Osteocyte (in vitro differentiated cells): ENCODE measurements around the gene WDR27. TPM values are rescaled to one million over a fixed set of nuclear protein-coding genes. Genes with fewer than 3 reads are reported as not detected.
"Not testable (repeated sequence)": the region's sequence is repeated elsewhere in the genome, so short reads cannot be mapped to it uniquely, and the experiment has no call there.

Experiments
- DNase-seq: peaks from one replicate; pipeline ENCODE4 v3.0.0; 2021; ENCODE audit warnings: mixed read lengths; ENCODE audit not compliant: unreplicated experiment; ENCODE audit errors: extremely low spot score
- H3K27ac Mint-ChIP-seq: one replicate; pipeline ENCODE4 v1.8.0; 2021; ENCODE audit warnings: mild to moderate bottlenecking, mixed read lengths; ENCODE audit not compliant: unreplicated experiment
- H3K27me3 Mint-ChIP-seq: one replicate; pipeline ENCODE4 v1.8.0; 2021; ENCODE audit warnings: mixed read lengths; ENCODE audit not compliant: unreplicated experiment
- H3K36me3 Mint-ChIP-seq: one replicate; pipeline ENCODE4 v1.8.0; 2021; ENCODE audit warnings: mixed read lengths; ENCODE audit not compliant: unreplicated experiment
- H3K4me1 Mint-ChIP-seq: one replicate; pipeline ENCODE4 v1.8.0; 2021; ENCODE audit warnings: mixed read lengths; ENCODE audit not compliant: unreplicated experiment
- H3K4me3 Mint-ChIP-seq: one replicate; pipeline ENCODE4 v1.8.0; 2021; ENCODE audit warnings: mild to moderate bottlenecking, moderate library complexity, mixed read lengths; ENCODE audit not compliant: unreplicated experiment
- H3K9me3 Mint-ChIP-seq: one replicate; pipeline ENCODE4 v1.8.0; 2021; ENCODE audit warnings: mixed read lengths; ENCODE audit not compliant: unreplicated experiment
- total RNA-seq: library from RNA; stranded (reverse); gene quantifications from 2 replicates; pipeline ENCODE4 v1.2.1, GENCODE V29; 2021
- TF ChIP-seq, protein P1 (sequence below): fragments of 200-600 bp; sonication (generic); IDR thresholded peaks from 2 replicates; pipeline ENCODE4 v1.5.0; 2021; ENCODE audit warnings: antibody characterized with exemption, mild to moderate bottlenecking, moderate library complexity

WDR27 gene
- total RNA-seq, 1 donor from 2014 or later, result 37.4 TPM

DNA sequence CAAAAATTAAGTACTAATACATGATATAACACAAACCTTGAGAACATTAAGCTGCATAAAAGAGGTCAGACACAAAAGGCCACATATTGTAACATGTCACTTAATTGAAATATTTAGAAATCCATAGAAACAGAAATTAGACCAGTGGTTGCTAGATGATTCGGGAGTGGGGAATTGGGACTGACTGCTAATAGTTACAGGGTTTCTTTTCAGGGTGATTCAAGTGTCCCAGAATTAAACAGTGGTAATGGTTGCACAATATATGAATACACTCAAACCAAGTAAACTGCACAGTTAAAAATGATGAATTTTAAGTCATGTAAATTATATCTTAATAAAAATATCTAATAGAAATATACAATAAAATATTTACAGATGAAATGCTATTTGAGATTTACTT is 174.5 kb downstream of the WDR27 start:
- Mint-ChIP-seq H3K9me3 (peaks cover under 1% of the 10 kb centered on the region), H3K27ac (no peak overlapping the region), H3K36me3 (no peaks in the 10 kb centered on the region), H3K4me1 (peaks cover 3% of the 10 kb centered on the region), H3K27me3 (no peaks in the 10 kb centered on the region), H3K4me3 (no peak overlapping the region)
- DNase-seq, result no peak
- TF ChIP-seq, protein P1, sequence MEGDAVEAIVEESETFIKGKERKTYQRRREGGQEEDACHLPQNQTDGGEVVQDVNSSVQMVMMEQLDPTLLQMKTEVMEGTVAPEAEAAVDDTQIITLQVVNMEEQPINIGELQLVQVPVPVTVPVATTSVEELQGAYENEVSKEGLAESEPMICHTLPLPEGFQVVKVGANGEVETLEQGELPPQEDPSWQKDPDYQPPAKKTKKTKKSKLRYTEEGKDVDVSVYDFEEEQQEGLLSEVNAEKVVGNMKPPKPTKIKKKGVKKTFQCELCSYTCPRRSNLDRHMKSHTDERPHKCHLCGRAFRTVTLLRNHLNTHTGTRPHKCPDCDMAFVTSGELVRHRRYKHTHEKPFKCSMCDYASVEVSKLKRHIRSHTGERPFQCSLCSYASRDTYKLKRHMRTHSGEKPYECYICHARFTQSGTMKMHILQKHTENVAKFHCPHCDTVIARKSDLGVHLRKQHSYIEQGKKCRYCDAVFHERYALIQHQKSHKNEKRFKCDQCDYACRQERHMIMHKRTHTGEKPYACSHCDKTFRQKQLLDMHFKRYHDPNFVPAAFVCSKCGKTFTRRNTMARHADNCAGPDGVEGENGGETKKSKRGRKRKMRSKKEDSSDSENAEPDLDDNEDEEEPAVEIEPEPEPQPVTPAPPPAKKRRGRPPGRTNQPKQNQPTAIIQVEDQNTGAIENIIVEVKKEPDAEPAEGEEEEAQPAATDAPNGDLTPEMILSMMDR, result no peak

DNA sequence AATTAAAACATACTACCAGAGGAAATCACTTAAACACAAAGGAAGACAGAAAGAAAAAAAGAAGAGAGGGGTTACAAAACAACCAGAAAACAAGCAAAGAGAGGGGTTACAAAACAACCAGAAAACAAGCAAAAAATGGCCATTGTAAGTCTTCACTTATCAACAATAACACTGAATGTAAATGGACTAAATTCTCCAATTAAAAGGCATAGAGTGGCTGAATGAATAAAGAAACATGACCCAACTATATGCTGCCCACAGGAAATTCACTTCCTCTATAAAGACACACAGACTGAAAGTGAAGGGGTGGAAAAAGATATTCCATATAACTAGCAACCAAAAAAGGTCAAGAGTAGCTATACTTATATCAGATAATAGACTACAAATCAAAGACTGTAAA is 180.0 kb downstream of the WDR27 start:
- TF ChIP-seq, protein P1, result no peak
- H3K4me3 Mint-ChIP-seq, result no peak overlapping the region
- H3K27me3 Mint-ChIP-seq, result no peaks in the 10 kb centered on the region
- DNase-seq, result no peak
- peaks cover 20% of the 10 kb centered on the region for H3K9me3 Mint-ChIP-seq
- peaks cover 7% of the 10 kb centered on the region for H3K36me3 Mint-ChIP-seq
- no peaks in the 10 kb centered on the region for H3K4me1 Mint-ChIP-seq
- H3K27ac Mint-ChIP-seq, result no peak overlapping the region

GRCh38 chr6:169520104-169520503 is 181.7 kb downstream of the WDR27 start:
- Mint-ChIP-seq H3K4me3 (no peak overlapping the region), H3K4me1 (no peaks in the 10 kb centered on the region), H3K9me3 (peaks cover 20% of the 10 kb centered on the region), H3K36me3 (peaks cover 7% of the 10 kb centered on the region), H3K27ac (no peak overlapping the region), H3K27me3 (no peaks in the 10 kb centered on the region)
- TF ChIP-seq, protein P1, result peak; percentile 64
- DNase-seq, result no peak

DNA sequence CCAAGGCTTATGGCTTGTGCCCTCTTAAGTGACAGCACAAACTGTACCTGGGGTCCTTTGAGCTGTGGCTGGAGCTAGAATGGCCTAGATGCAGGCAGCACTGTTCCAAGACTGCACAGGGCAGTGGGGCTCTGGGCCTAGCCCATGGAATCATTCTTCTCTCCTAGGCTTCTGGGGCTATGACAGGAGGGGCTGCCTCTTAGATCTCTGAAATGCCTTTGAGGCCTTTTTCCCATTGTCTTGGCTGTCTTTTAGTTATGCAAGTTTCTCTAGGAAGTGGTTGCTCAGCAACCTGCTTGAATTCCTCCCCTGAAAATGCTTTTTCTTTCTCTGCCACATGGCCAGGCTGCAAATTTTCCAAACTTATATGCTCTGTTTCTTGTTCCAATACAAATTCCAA is 183.4 kb downstream of the WDR27 start:
- H3K4me1 Mint-ChIP-seq, result no peaks in the 10 kb centered on the region
- H3K4me3 Mint-ChIP-seq, result no peak overlapping the region
- H3K36me3 Mint-ChIP-seq, result peaks cover 7% of the 10 kb centered on the region
- peaks cover 20% of the 10 kb centered on the region for H3K9me3 Mint-ChIP-seq
- no peak overlapping the region for H3K27ac Mint-ChIP-seq
- DNase-seq, result no peak
- no peaks in the 10 kb centered on the region for H3K27me3 Mint-ChIP-seq
- TF ChIP-seq, protein P1, result no peak

DNA sequence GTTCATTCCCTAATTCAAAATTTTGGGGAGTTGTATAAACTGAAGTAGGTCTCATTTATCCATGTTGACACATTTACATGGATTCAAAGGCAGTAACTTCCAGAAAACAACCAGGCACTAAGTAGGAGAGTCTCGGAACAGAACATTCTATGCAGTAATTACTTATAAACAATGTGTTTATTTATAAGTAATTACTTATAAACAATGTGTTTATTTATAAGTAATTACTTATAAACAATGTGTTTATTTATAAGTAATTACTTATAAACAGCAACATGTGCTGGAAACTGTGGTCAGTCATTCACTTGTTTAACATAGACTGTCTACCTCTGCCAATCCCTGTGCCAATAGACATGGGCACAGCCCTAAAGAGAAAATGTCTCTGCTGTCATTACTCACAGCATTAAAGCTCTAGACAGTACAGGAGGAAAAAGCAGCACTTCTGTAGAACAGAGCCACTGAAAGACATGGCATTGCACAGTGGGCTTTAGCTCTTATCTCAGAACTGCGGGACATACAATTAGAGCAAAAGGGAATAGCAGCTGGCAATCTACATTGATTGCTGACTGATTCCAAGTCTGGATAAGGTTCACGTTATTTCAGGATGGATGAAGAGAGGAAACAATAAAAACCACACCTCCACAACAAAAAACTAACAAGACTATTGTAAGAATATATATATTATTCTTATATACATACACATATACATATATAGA is 188.2 kb downstream of the WDR27 start:
- no peak overlapping the region for H3K27ac Mint-ChIP-seq
- peaks cover 2% of the 10 kb centered on the region for H3K9me3 Mint-ChIP-seq

GRCh38 chr6:169511785-169512184 is 190.0 kb downstream of the WDR27 start:
- not testable (repeated sequence) for H3K4me1 Mint-ChIP-seq, DNase-seq

More for the DNA sequence above, 188.2 kb downstream of the WDR27 start:
- DNase-seq, result no peak
- Mint-ChIP-seq H3K27me3 (no peaks in the 10 kb centered on the region), H3K36me3 (peaks cover 2% of the 10 kb centered on the region), H3K4me1 (no peaks in the 10 kb centered on the region), H3K4me3 (no peak overlapping the region)
- TF ChIP-seq, protein P1, result no peak

More at GRCh38 chr6:169511785-169512184, 190.0 kb downstream of the WDR27 start:
- H3K4me3 Mint-ChIP-seq, H3K36me3 Mint-ChIP-seq, H3K27me3 Mint-ChIP-seq, H3K9me3 Mint-ChIP-seq, H3K27ac Mint-ChIP-seq: not testable (repeated sequence)
